GM18867 (cell line): Measurements from ENCODE around the gene ASIP.

Experiments used
- ATAC-seq: cut with Tn5 transposase; IDR thresholded peaks from one replicate; pipeline ENCODE4 v1.9.1; 2021; ENCODE audit warnings: mild to moderate bottlenecking, moderate library complexity; ENCODE audit not compliant: unreplicated experiment

The ASIP gene

DNA sequence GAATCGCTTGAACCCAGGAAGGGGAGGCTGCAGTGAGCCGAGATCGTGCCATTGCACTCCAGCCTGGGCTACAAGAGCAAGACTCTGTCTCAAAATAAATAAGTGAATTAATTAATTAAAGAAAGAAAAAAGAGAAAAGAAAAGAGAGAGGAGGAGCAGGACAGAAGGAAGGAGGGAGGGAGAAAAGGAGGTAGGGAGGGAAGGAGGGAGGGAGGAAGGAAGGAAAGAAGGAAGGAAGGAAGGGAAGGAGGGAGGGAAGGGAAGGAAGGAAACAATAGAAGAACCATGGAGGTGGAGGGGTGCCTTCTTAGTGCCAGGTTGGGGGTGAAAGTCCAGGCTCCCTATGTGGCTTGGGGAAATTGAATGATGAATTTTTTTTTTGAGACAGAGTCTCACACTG is 68.5 kb downstream of the ASIP start:
- ATAC-seq, result no peak

DNA sequence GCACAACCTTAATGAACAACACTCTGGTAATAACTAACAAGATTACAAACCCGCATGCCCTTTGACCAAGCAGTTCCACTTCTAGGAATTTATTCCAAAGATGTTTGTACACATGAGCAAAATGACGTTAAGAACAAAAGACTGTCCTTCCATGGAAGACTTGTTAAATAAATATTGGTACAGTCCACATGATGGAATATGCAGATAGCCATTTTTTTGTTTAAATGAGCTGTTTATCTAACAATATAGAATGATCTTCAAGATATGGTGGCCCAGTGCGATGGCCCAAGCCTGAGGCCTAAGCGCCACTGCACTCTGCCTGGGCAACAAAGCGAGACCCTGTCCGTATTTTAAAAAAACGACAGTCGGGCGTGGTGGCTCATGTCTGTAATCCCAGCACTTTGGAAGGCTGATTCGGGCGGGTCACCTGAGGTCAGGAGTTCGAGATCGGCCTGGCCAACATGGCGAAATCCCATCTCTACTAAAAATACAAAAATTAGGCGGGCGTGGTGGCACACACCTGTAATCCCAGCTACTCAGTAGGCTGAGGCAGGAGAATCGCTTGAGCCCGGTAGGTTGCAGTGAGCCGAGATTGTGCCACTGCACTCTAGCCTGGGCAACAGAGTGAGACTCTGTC is 69.4 kb downstream of the ASIP start:
- no peak for ATAC-seq

DNA sequence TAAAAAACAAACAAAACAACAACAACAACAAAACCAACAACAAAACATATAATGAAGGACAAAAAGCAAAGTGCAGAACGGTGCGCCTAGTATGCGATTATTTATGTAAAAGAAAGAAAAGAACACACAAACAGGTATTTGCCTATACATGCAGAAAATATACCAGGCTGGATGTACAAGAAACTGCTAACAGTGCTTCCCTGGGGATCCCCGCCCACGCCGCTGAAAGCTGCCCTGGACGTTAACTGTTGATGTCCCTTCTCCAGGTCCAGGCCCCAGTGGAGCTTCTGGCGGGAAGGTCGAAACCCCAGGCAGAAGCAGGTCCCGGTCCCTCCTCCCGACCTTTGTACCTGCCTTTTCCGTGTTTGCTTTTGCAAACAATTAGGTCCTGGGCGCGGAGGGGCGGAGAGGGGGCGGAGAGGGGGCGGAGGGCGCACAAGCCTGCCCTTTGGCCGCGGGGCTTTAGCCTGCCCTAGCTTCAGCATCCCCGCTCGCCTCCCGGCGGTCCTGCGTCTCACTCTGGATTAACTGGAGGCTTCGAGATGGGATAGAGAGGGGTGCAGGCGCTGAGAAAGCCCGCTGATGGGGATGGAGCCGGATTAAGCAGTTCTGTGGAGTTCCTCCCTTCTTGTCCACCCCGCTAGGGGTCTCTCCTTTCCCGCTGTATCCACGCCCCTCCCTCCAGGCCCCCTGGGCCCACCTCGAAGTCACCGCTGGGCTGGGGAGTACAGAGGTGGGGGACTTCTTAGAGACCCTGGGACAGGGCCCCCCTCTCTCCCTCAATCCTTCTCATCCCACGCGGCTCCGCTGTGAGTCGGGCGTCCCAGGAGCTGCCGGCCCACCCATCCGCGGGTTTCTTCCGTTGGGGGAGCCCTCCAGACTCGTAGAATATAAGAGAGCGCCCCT is 70.1 kb downstream of the ASIP start:
- ATAC-seq, result no peak

DNA sequence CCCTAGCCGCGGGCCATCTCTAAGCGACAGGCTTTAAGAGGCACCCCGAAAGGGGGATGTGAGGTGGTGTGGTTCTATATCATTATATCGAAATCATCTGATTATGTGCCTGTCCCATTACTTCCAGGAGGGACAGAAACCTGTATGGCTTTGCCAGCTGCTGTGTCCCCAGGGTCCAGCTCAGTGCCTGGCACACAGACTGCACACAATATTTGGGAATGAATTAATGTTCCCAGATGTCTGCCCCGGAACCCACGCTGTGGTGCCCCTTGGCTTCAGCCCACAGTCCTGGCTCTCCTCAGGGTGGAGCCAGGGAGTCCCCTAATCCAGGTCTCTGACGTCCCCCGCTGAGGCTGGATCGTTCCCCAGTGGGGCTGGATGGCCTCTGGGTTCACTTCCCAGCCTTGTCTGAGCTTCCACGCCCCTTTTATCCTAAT is 70.8 kb downstream of the ASIP start:
- no peak for ATAC-seq

DNA sequence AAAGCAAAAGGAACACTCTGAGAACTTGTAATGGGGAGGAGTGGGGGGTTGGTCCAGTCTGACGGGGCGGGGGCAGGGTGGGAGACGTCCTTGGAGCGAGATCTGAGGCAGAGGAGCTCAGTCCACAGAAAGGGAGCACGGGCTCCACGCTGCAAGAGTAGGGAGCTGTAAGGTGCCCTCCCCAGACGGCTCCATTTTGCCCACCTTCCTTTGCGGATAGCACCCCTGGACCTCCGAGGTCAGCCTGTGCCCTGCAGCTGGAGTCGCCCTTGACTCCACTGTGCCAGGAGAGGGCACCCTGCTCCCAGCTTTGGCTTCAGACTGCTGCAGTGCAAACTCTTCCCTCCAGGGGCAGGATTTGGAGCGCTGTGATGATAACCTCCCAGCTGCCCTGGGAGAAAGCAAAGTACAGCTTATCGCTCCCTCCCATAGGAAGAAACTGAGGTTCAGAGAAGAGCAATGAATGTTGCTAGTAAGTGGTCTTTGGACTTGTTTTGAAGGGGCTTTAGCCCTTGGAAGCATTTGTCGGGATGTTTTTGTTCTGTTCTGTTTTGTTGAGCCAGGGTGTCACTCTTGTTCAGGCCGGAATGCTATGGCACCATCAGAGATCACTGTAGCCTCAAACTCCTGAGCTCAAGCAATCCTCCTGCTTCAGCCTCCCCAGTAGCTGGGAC is 71.5 kb downstream of the ASIP start:
- ATAC-seq, result peak; percentile 86

DNA sequence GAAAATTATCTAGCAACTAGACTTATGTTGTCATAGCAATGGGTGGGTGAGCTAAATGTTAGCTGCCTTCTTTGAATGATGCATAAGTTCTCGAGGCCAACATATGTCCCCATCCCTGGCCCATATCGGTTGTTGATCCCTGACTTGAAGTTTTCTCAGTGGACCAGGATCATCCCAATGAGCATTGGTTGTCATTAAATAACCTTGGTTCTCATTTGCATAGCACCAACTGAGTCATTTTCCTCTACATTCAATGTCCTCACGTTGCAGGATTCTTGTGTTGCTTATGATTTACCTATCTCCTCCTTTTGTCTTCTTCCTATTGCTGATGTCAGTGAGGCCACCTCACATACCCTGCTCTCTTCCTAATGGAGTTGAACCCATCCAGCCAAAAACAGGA is 74.0 kb downstream of the ASIP start:
- no peak for ATAC-seq

DNA sequence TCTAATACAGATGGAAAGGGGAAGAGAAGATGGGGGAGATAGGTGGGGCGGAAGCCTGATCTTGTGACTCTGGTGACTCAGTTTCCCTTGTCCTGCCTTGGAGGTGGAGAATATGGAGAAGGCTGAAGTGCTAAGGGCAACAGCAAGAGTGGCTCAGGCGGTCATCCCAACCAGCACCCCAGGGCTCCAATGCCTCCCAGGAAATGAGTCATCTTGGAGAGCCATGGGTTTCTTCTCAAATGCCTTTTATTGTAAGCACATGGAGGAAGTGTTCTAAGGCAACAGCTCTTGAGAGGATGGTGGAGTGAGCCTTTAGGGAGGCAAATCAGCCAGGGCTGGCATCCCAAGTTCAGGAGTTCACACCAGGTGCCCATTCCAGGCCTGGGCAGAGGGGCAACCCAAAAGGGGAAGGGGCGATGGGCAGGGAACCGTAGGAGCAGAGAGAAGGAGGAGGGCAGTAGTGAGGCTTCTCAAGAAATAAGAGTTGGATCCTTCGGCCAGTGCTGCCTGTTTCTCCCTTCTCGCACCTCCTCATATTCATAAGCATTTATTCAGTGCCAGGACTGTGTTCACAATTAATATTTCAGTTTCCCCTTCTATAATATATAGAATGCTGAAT is 75.1 kb downstream of the ASIP start:
- ATAC-seq, result no peak
